ENCODE data around the gene RPS5.

RPS5 gene

DNA sequence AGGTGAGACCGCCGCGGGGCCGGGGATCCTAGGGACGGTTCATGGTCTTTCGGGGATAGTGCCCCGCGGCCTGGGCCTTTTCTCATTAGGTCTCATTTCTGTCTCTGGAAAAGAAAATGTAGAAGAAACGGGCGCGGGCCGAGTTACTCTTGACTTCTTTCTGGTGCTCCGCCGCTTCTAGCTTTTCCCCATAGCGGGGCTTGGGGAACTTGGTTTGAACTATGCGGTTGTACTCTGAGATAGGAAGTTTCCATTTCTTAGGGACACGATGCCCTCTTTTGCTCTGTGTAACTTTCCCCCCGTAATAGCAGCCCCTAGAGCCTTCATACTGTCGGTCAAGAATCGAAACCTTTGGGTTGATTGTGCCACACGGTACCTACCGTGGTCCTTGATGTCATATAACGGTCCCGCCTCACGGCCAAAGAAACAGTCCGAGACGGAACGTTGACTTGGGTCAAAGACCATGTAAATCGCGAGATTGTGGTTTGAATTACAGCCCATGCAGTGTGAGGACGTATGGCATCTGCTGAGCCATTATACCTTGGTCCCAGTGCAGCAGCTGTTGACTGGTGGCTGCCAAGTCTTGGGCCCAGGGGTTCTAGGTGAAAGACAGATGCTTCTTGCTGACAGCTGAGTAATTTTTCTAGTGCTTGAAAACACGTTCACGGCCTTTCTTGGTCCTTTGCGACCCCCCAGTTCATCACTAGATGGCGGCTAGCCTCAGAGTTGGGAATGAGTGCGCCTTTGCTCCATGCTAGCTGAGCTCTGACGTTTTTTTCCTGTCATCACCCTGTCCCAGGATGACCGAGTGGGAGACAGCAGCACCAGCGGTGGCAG is 487 bp downstream of the RPS5 start:
- no peak for DNase-seq (ENCODE audit: low read depth)
- peak overlapping the region; percentile 88 for H3K4me3 ChIP-seq (ENCODE audit: low read depth, low read length)
- TF ChIP-seq, protein P1, sequence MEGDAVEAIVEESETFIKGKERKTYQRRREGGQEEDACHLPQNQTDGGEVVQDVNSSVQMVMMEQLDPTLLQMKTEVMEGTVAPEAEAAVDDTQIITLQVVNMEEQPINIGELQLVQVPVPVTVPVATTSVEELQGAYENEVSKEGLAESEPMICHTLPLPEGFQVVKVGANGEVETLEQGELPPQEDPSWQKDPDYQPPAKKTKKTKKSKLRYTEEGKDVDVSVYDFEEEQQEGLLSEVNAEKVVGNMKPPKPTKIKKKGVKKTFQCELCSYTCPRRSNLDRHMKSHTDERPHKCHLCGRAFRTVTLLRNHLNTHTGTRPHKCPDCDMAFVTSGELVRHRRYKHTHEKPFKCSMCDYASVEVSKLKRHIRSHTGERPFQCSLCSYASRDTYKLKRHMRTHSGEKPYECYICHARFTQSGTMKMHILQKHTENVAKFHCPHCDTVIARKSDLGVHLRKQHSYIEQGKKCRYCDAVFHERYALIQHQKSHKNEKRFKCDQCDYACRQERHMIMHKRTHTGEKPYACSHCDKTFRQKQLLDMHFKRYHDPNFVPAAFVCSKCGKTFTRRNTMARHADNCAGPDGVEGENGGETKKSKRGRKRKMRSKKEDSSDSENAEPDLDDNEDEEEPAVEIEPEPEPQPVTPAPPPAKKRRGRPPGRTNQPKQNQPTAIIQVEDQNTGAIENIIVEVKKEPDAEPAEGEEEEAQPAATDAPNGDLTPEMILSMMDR (IDR thresholded peaks at IDR 0.05; ENCODE audit: low read depth, low read length, missing control alignments): no peak

DNA sequence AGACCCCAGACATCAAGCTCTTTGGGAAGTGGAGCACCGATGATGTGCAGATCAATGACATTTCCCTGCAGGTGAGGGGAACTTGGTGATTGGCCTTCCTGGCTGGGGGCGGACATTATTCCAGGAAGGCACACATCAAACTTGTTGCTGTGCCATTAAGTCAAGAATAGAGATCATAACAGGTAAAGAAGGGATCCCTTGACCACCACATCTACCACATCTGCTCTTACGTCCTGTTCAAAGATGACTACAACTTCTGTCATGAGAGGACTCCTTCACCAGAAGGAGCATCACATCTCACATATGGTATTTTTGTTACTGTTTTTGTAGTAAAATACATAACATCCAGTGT is 1.1 kb downstream of the RPS5 start:
- TF ChIP-seq, protein P1 (IDR thresholded peaks at IDR 0.05; ENCODE audit: low read depth, low read length, missing control alignments): no peak
- H3K4me3 ChIP-seq (ENCODE audit: low read depth, low read length): peak overlapping the region; percentile 88
- DNase-seq (ENCODE audit: low read depth): no peak

DNA sequence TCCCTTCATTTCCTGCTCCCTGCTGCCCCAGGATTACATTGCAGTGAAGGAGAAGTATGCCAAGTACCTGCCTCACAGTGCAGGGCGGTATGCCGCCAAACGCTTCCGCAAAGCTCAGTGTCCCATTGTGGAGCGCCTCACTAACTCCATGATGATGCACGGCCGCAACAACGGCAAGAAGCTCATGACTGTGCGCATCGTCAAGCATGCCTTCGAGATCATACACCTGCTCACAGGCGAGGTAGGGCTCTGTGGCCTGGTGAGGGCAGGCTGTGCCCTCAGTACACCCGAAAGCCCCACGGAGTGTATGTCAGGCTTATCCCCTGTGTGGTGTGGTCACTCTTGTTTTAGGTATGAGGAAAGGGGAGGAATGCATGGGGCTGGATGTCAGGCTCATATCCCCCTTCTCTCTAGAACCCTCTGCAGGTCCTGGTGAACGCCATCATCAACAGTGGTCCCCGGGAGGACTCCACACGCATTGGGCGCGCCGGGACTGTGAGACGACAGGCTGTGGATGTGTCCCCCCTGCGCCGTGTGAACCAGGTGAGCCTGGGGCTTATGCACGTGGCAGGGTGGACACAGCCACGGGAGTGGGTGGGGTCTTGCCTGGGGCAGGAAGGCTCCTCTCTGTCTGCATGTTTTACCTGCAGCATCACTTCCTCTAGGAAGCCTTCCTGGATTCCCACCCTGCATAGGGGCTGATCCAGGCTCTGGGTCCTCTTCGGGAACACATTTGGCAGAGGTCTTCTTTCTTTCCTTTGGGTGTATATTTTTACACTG is 6.1 kb downstream of the RPS5 start:
- DNase-seq (ENCODE audit: low read depth): no peak
- TF ChIP-seq, protein P1 (IDR thresholded peaks at IDR 0.05; ENCODE audit: low read depth, low read length, missing control alignments): no peak
- no peak overlapping the region for H3K4me3 ChIP-seq (ENCODE audit: low read depth, low read length)

DNA sequence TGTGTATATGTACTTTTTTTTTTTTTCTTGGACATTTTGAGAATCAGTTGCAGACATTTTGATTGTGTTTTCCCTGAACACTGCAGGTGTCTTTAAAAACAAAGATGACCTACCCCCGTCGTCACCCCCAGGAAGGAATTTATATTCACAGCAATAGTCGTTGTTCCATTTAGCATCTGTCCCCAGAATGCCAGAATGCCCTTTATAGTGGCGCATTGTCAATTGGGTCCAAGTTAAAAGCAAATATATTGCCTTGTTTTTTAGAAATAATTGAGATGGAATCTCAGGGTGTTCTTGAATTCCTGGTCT is 6.6 kb downstream of the RPS5 start:
- no peak for DNase-seq (ENCODE audit: low read depth)
- no peak overlapping the region for H3K4me3 ChIP-seq (ENCODE audit: low read depth, low read length)
- TF ChIP-seq, protein P1 (IDR thresholded peaks at IDR 0.05; ENCODE audit: low read depth, low read length, missing control alignments): no peak

DNA sequence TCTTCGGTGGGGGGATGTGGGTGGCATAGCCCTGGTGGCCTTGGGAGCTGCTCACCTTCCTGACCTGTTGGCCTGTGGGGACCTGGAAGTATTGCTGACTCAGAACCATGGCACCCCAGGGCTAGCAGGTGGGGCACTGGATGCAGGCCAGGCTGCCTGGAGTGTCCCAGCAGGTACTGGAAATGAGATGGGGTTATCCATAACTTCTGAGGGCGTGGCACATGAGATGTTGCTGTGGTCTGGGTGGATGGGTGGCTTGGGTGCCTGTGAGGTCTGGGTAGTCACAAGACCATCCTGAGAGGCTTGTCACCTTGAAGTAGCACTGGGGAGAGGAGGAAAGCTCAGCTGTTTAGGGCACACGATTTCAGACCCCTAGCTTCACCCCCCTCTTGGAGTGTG is 7.8 kb downstream of the RPS5 start:
- H3K4me3 ChIP-seq (ENCODE audit: low read depth, low read length): no peak overlapping the region
- TF ChIP-seq, protein P1 (IDR thresholded peaks at IDR 0.05; ENCODE audit: low read depth, low read length, missing control alignments): no peak
- no peak for DNase-seq (ENCODE audit: low read depth)

DNA sequence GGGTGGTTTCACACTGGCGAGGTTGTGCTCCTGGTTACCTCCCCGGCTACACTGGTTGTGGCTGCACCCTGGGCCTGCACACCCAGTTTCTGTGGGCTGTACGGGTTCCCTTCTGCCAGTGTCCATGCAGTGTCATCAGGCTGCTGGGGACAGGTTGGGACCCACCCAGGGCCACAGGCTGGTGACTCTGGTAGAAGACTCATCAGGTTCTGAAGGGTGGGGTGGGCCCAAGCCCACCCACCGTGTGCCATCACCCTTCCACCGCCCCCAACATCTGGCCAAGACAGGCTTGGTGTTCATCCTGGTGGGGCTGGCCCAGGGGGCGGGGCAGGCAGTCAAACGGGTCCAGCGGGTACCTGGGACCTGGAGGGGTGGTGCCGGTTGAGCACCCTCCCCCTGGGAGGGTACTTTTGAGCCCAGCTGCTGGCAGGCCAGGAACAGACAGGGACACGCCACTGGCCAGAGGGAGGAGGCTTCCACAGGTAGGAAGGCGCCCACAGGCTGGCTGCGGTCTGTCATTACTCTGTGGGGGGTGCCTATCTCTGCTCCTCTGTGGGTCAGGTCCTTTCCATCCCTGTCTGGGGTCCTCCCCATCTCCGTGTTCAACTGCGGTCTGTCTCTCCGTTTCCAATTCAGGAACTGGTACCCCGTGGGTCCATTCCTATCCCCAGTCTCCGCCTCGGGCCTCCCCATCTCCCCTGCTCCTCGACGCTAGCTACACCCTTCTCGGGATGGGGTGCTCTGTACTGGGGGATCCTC is 8.3 kb downstream of the RPS5 start, which contains the start of gene RNF225:
Gene RNF225, plus strand, starts transcription at position 437 of the 759 bp plus-strand sequence. CDS start 434 bp downstream, outside the sequence.
- TF ChIP-seq, protein P1 (IDR thresholded peaks at IDR 0.05; ENCODE audit: low read depth, low read length, missing control alignments): no peak
- no peak within 1 kb of the TSS for H3K4me3 ChIP-seq (ENCODE audit: low read depth, low read length)
- DNase-seq (ENCODE audit: low read depth): no peak
